GM21447 (cell line): Measurements from ENCODE around the gene SASH3.
A peak's percentile ranks its signal among the peaks of the same experiment; 100 is the strongest.

Experiments used
- ATAC-seq: cut with Tn5 transposase; IDR thresholded peaks from one replicate; pipeline ENCODE4 v1.9.1; 2021; ENCODE audit not compliant: unreplicated experiment

The SASH3 gene

GRCh38 chrX:129782706-129783105 is 3.0 kb downstream of the SASH3 start:
- no peak for ATAC-seq

- no peak for ATAC-seq
Measured at GRCh38 chrX:129783291-129783713, 3.6 kb downstream of the SASH3 start.

DNA sequence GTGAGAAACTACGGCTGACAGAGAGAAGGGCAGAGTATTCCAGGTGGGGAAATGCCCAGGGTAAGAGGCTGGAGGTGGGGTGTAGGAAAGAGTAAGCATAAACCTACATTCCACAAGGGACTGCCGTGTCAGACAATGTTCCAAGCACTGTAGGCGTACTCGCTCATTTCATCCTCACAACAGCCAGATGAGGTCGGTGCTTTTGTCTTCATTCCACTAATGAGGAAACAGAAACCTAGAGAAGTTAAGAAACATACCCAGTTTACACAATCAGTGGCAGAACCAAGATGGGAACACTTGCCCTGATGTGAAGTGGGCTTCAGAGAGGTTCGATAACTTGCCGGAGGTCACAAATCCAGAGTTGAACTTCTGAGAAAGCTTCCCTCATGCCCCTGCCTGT is 4.6 kb downstream of the SASH3 start:
- ATAC-seq, result no peak

DNA sequence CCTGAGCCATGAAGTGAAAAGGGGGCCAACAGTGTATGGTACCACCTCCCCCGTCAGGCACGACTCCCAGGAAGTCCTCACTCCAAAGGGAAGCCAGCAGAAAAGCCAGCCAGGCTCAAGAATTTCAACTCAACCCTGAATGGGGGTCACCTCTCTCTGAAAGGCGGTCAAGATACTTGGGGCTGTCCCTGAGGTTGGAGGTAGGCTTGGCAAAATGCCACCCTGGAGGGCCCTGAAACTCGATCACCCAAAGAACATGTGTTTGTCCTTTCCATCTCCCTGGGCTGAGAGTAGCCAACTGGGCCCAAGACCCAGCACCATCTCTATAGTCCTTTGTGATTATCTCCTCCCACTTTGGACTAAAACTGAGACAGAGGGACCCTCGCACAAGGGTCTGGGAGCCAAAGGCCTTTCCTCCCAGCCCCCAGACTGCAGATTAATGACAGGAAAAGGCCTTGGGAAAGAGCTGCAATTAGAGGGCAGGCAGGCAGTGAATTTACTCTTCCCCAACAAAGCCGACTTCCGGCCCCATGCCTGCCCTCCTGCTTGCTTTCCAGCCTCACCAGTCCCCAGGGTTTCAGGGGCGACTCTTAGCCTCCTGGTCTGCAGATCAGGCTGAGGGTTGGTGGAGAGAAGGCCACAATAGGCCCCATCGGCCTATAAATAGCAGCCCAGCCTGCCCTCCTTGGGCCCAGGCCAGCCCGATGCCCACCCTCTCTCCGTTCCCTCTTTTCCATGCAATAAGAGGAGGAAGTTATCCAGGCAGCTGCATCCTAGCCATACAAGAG is 5.6 kb downstream of the SASH3 start:
- no peak for ATAC-seq

DNA sequence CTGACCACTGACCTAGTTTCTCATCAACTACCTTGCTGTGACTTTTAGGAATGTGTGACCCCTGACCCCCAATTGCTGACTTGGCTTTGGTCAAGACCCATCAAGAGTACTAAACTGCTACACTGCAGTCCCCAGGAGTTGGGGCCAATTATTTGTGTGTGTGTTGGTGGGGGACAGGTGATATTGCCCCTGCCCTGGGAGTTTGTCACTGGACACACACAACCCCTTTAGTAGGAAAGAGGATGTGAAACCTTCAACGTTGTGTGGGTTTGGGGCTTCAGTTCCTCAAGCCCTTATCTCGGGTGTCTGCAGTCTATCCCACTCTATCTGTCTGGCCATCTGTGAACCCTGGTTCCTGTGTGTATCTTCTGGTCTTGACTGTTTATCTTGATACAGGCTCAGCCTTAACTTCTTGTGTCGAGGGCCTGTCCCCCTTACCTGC is 6.5 kb downstream of the SASH3 start:
- peak; percentile 75 for ATAC-seq

DNA sequence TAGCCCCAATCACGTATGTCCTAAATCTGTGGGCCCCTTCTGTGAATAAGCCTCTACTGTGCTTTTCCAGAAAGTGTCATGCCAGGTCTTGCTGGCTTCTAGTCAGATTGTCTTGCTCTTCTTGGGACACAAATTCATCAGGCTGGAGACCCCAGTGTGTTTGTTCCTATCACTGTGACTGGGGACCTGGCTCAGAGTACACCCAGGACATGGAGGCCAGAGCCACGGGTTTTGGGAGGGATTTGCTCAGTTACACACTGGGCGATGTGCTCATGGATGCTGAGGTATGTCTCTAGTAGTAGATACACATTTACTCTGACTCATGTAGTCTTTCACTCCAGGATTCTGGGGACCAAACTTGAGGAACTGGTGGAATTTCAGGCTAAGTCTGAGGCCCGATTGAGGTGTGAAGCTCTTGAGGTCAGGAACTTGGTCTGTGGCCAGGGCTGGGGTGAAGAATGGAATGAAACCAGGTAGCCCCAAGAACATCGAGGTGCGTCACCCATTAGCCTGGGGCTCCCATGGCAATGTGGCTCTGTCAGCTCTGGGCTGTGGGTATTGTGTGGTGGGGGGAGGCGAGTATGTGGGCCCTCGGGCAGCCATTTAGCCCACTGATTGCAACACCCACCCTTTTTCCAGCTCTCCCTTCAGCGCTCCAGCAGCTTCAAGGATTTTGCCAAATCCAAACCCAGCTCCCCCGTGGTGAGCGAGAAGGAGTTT is 7.7 kb downstream of the SASH3 start:
- no peak for ATAC-seq

DNA sequence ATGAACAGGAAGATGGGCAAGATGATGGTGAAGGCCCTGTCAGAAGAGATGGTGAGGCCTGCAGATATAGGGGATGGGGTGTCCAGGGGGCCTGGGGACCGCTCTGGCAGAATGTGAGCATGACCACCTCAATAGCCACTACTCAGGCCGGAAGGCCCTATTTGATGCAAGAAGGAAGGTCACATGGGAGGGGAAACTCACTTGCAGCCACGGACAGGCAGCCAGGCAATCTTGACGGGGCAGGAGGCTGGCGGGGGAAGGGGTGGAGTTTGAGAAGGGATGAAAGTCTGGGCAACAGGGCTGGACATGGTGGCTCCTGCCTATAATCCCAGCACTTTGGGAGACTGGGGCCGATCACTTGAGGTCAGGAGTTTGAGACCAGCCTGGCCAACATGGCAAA is 8.8 kb downstream of the SASH3 start:
- no peak for ATAC-seq

DNA sequence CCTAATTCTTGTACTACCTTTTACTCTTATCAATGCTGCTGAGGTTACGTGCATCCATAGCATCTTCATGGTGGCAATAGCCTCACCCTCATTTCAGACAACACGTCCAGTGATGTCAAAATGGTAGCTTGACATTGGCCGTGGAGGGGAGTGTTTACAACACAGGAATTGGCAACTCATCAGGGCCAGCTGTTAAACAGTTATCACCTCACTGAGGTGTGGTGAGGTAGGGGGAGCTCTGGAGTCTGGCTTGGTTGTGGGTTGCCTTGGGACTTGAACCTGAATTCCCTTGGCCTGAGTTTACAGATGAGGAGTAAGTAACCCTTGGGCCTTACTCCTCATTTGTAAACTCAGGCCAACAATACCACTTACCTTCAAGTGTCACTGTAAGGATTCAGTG is 10.4 kb downstream of the SASH3 start:
- ATAC-seq, result no peak

- ATAC-seq, result no peak
Measured at GRCh38 chrX:129790808-129791207, 11.1 kb downstream of the SASH3 start.

DNA sequence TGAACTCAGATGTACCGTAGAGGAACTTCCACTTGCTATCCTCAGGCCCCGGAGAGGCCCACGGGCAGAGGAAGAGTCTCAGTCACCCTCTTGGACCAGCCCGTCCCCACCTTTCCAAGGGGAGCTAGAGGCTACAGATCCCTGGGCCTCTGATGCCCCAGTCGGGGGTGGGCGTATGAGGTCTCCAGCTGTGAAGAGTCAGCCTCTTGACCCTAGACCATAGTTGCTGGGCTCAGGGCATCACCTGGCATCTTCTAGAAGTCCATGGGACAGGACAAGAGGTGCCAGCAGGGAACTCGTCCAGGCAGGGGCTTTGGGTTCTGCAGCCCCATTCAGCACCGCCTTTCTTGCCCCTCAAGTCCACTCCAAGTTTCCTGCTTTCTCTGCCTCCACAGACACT is 11.6 kb downstream of the SASH3 start:
- ATAC-seq, result no peak

DNA sequence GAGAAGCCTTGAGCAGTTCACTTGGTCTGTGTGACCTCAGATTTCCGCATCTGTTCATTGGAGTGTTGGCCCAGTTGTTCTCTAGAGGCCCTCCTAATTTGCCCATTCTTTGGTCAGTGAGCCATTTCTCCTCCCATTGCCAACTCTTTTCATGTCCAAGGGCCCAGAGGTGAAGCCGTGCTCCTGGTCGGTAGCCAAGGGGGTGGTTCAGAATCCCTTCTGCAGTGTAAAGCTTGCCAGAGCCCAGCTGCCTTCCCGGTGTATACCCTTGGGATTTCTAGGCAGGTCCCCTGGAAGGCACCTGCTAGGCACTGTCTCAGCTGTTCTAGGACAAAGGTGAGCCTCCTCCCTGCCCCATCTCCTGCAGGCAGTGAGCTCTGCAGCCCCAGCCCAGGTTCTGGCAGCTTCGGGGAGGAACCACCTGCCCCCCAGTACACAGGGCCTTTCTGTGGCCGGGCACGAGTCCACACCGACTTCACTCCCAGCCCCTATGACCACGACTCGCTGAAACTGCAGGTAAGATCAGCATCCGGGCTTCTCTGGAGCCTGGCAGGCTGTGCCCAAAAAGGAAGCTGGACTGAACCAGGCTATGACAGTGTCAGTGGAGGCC is 12.3 kb downstream of the SASH3 start:
- ATAC-seq, result no peak

DNA sequence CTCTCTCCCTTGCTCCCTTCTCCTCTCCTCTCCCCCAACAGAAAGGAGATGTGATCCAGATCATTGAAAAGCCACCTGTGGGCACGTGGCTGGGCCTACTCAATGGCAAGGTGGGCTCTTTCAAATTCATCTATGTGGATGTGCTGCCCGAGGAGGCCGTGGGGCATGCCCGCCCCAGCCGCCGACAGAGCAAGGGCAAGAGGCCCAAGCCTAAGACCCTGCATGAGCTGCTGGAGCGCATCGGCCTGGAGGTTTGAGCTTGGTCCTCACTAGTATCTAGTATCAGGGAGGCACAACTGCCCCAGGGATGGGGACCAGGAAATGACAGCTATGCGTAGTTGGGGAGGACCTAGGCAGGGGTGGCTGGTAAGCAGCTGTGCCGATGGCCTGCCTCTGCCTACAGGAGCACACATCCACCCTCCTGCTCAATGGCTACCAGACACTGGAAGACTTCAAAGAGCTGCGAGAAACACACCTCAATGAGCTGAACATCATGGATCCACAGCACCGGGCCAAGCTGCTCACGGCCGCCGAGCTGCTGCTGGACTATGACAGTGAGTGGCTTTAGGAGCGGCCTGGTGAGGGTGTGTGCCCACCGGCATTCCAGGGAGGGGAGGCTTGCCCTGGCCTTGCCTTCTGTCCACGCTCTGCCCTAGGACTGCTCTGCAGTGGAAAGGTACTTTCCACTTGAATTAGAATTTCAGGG is 13.0 kb downstream of the SASH3 start:
- no peak for ATAC-seq

DNA sequence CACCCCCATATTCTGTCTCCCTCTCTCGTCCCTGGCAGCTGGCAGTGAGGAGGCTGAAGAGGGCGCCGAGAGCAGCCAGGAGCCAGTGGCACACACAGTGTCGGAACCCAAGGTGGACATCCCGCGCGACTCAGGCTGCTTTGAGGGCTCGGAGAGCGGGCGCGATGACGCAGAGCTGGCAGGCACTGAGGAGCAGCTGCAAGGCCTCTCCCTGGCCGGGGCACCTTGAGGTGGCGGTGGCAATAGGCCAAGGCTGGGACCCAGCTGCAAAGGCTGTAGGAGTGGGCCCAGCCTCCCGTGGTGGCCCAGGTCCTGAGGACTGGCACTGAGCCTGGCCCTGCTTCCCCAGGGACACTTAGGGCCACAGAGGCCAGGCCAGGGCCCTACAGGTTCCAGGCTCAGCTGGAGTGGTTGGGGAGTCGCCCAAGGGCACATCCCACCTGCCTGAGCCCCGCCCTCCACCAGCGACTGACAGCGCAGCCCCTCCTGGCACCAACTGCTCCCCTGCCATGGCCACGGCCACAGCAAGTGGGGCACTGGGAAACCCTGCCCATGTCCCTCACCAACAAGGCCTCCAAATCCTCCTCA is 13.9 kb downstream of the SASH3 start:
- ATAC-seq, result no peak

GRCh38 chrX:129795584-129795983 is 15.8 kb downstream of the SASH3 start:
- ATAC-seq, result no peak

GRCh38 chrX:129797251-129797906 is 17.6 kb downstream of the SASH3 start:
- no peak for ATAC-seq

- ATAC-seq, result no peak
Measured at GRCh38 chrX:129798456-129798855, 18.7 kb downstream of the SASH3 start.

DNA sequence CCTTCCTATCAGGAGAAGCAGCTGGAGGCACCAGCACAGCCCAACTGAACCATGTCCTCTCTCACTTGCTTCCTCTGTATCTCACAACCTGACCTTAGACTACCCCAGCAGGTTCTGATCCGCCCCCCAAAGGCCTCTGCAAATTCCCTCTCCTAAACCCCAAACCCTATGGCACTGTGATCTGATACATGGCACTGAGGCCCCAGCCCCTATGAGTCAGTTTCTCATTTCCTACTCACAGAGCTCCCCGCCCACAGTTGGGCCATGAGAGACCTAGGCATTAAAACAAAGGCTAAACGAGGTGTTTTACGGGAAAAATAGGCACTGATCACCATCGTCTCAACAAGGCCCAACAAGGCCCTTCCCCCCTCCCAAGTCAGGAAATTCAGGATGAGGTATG is 19.1 kb downstream of the SASH3 start:
- no peak for ATAC-seq

DNA sequence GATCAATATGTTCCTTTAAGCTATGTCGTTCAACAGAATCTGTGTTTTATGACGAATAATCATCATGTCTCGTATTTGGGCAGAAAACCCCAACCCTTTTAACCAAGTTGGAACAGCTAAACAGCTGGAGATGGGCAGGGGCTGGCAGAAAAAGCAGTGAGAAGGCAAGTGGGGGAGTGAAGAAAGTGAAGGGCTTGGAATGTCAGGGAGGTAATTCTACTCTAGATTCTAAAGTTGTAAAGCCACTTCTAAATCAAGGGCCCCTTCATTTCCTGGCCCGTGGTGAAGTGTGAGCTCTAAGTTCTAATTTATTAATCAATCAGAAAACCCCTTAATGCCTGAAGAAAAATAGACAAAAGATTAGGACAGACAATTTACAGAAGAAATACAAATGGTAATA is 20.4 kb downstream of the SASH3 start:
- ATAC-seq, result no peak

- no peak for ATAC-seq
Measured at GRCh38 chrX:129802863-129803262, 23.1 kb downstream of the SASH3 start.

GRCh38 chrX:129804806-129805205 is 25.1 kb downstream of the SASH3 start:
- no peak for ATAC-seq
